SK-N-SH (cell line): ENCODE results near the gene ZNF626. TPM values are rescaled to one million over a fixed set of nuclear protein-coding genes. Genes with fewer than 3 reads are reported as not detected.
"Not testable (repeated sequence)": the region's sequence is repeated elsewhere in the genome, so short reads cannot be mapped to it uniquely, and the experiment has no call there.

ENCODE experiments used
- CTCF ChIA-PET: fragments of 300-600, 350-600 bp; formaldehyde crosslinking; extraction: SDS; loops from one replicate; lab custom pipeline; 2021; lab: Yijun Ruan, JAX
- POLR2A ChIA-PET: fragments of 350-600 bp; sonication (Branson Sonifier 250); formaldehyde crosslinking; extraction: SDS; loops from one replicate; lab custom pipeline; 2020; ENCODE audit warnings: antibody characterized with exemption, inconsistent platforms; lab: Yijun Ruan, JAX
- DNase-seq: peaks from one replicate; pipeline ENCODE4 v3.0.0; 2012
- H2AFZ ChIP-seq: fragments of 200-600 bp; sonication (generic); 2 replicates; pipeline ENCODE4 v1.8.1; 2016; ENCODE audit warnings: antibody characterized with exemption, mild to moderate bottlenecking, low read depth
- H3F3A ChIP-seq: fragments of 200-600 bp; sonication (generic); replicated peaks from 2 replicates; pipeline ENCODE3; 2016; ENCODE audit warnings: antibody characterized with exemption, mild to moderate bottlenecking; ENCODE audit not compliant: insufficient read depth
- H3K27ac ChIP-seq, 2 experiments: fragments of 200-500 bp in 1 of 2; fragments of 200-600 bp in 1 of 2; sonication (Bioruptor generic) in 1 of 2; sonication (generic), shearing (Covaris generic) in 1 of 2; 2 replicates each; pipeline versions ENCODE4 v1.5.1 to v1.6.1; 2014 to 2016; ENCODE audit warnings: low read depth in 2 of 2, inconsistent platforms in 1 of 2, low read length in 1 of 2, mild to moderate bottlenecking in 1 of 2, mixed read lengths in 1 of 2
- H3K27me3 ChIP-seq: fragments of 200-600 bp; sonication (generic), shearing (Covaris generic); 2 replicates; pipeline ENCODE4 v1.6.1; 2016; ENCODE audit warnings: mixed run types; ENCODE audit not compliant: insufficient read depth
- H3K36me3 ChIP-seq, 2 experiments: fragments of 200-500 bp in 1 of 2; fragments of 200-600 bp in 1 of 2; sonication (Bioruptor generic) in 1 of 2; sonication (generic) in 1 of 2; replicated peaks in 1 of 2; 2 replicates each; pipeline versions ENCODE3 to v1.5.1; 2014 to 2016; ENCODE audit warnings: low read length in 1 of 2, mild to moderate bottlenecking in 1 of 2; ENCODE audit not compliant: insufficient read depth in 2 of 2, control insufficient read depth in 1 of 2
- H3K4me1 ChIP-seq, 2 experiments: fragments of 200-500 bp in 1 of 2; fragments of 200-600 bp in 1 of 2; sonication (Bioruptor generic) in 1 of 2; sonication (generic), shearing (Covaris generic) in 1 of 2; 2 replicates each; pipeline versions ENCODE4 v1.5.1 to v1.6.1; 2014 to 2016; ENCODE audit warnings: low read depth in 1 of 2, low read length in 1 of 2, mixed run types in 1 of 2; ENCODE audit not compliant: insufficient read depth in 2 of 2, control insufficient read depth in 1 of 2
- H3K4me2 ChIP-seq: fragments of 200-600 bp; sonication (generic), shearing (Covaris generic); 2 replicates; pipeline ENCODE4 v1.6.1; 2017; ENCODE audit warnings: mixed run types
- H3K4me3 ChIP-seq, 2 experiments: fragments of 200-500 bp in 1 of 2; fragments of 200-600 bp in 1 of 2; sonication (Bioruptor generic) in 1 of 2; sonication (generic), shearing (Covaris generic) in 1 of 2; 2 replicates each; pipeline versions ENCODE4 v1.5.1 to v1.8.1; 2014 to 2016; ENCODE audit warnings: low read depth in 2 of 2, inconsistent platforms in 1 of 2, low read length in 1 of 2, mild to moderate bottlenecking in 1 of 2, mixed read lengths in 1 of 2, moderate library complexity in 1 of 2
- H3K79me2 ChIP-seq: fragments of 200-600 bp; sonication (generic); 2 replicates; pipeline ENCODE4 v1.8.1; 2017; ENCODE audit warnings: mild to moderate bottlenecking; ENCODE audit not compliant: insufficient read depth
- H3K9ac ChIP-seq: fragments of 200-600 bp; sonication (generic); 2 replicates; pipeline ENCODE4 v1.6.1; 2017; ENCODE audit warnings: mixed run types
- H3K9me2 ChIP-seq: fragments of 200-600 bp; sonication (generic); 2 replicates; pipeline ENCODE4 v1.6.1; 2017; ENCODE audit warnings: mixed run types
- H3K9me3 ChIP-seq: fragments of 200-600 bp; sonication (generic); 2 replicates; pipeline ENCODE4 v1.6.1; 2017; ENCODE audit warnings: mixed run types, mild to moderate bottlenecking, moderate library complexity
- H4K20me1 ChIP-seq: fragments of 200-600 bp; sonication (generic); 2 replicates; pipeline ENCODE4 v1.6.1; 2017; ENCODE audit warnings: mild to moderate bottlenecking, mixed run types; ENCODE audit not compliant: insufficient read depth
- EZH2phosphoT487 ChIP-seq: fragments of 200-600 bp; sonication (generic); IDR thresholded peaks from 2 replicates; pipeline ENCODE4 v1.6.1; 2017; ENCODE audit warnings: low read depth, mixed run types, mild to moderate bottlenecking, antibody characterized with exemption, moderate library complexity, borderline replicate concordance
- MEF2A ChIP-seq: IDR thresholded peaks from 2 replicates; pipeline ENCODE4 v1.4.0; 2012; ENCODE audit warnings: low read depth, borderline replicate concordance
- MXI1 ChIP-seq: IDR thresholded peaks from 2 replicates; pipeline ENCODE4 v1.6.1; 2012; ENCODE audit warnings: mild to moderate bottlenecking, low read depth, low read length, improper control_type of control experiment
- NRF1 ChIP-seq: IDR thresholded peaks from 2 replicates; pipeline ENCODE4 v1.6.1; 2012; ENCODE audit warnings: low read depth, mild to moderate bottlenecking, low read length
- PBX3 ChIP-seq: IDR thresholded peaks from 2 replicates; pipeline ENCODE4; 2012
- RCOR1 ChIP-seq: fragments of 150-350 bp; IDR thresholded peaks from 2 replicates; pipeline ENCODE4 v1.6.1; 2017; ENCODE audit warnings: antibody characterized with exemption, low read length
- REST ChIP-seq: IDR thresholded peaks from 2 replicates; pipeline ENCODE4 v1.6.1; 2012; ENCODE audit warnings: mild to moderate bottlenecking, low read depth, low read length, moderate library complexity
- SIN3A ChIP-seq: IDR thresholded peaks from 2 replicates; pipeline ENCODE4 v1.6.1; 2012; ENCODE audit warnings: low read depth, mild to moderate bottlenecking, low read length, moderate library complexity, borderline replicate concordance
- USF1 ChIP-seq: IDR thresholded peaks from 2 replicates; pipeline ENCODE4 v1.4.0; 2012; ENCODE audit warnings: low read depth, borderline replicate concordance
- WGBS: methylation state at CpG from one replicate; pipeline ENCODE4 v1.1.6; 2017; ENCODE audit warnings: low lambda C conversion rate; 5-methylcytosine and 5-hydroxymethylcytosine counted together
- polyA plus RNA-seq, 3 experiments: library from polyadenylated mRNA; depleted of rRNA; stranded (reverse); fragments of >200 nt; gene quantifications; 2 replicates each; pipeline ENCODE4 v1.2.3, GENCODE V29; 2012

Gene ZNF626
- polyA plus RNA-seq, 1 of the 3 experiments (the other 2 are of a cell fraction), result 2.2 TPM

- Histone ChIP-seq H3K9me3 (peaks cover 18% of the 10 kb centered on the region), H3K4me3 (no peak overlapping the region), H3K27ac (no peak overlapping the region), H2AFZ (no peak overlapping the region), H3F3A (no peaks in the 10 kb centered on the region), H3K9ac (no peak overlapping the region), H3K9me2 (no peaks in the 10 kb centered on the region), H3K36me3 (peaks cover 4 to 76% of the 10 kb centered on the region in 2 experiments), H3K4me2 (no peak overlapping the region), H3K4me1 (no peaks in the 10 kb centered on the region), H3K79me2 (peaks cover 9% of the 10 kb centered on the region; the same call in 1 of the 2 replicates), H3K27me3 (no peaks in the 10 kb centered on the region), H4K20me1 (no peaks in the 10 kb centered on the region)
- DNase-seq, result no peak
- TF ChIP-seq MXI1 (no peak), PBX3 (no peak), NRF1 (no peak), MEF2A (no peak), EZH2phosphoT487 (no peak), REST (no peak), USF1 (no peak), RCOR1 (no peak), SIN3A (no peak)
- 82% methylated on average over 2 of the region's 2 CpGs for WGBS
- ChIA-PET CTCF (no interaction called here), POLR2A (no interaction called here)
Observed at GRCh38 chr19:20640023-20640422, 21.3 kb downstream of the ZNF626 start.

GRCh38 chr19:20624560-20624959 lies 36.8 kb downstream of the ZNF626 start:
- not testable (repeated sequence) for DNase-seq

More at GRCh38 chr19:20624560-20624959, 36.8 kb downstream of the ZNF626 start:
- CTCF ChIA-PET, H3K4me1 ChIP-seq, H3K36me3 ChIP-seq, H4K20me1 ChIP-seq, H3K9ac ChIP-seq, H3K4me3 ChIP-seq, H3K79me2 ChIP-seq, H3F3A ChIP-seq, POLR2A ChIA-PET, H3K4me2 ChIP-seq, H3K27me3 ChIP-seq, H2AFZ ChIP-seq, H3K9me2 ChIP-seq, H3K27ac ChIP-seq: not testable (repeated sequence)
- peaks cover 22% of the 10 kb centered on the region for H3K9me3 ChIP-seq
- WGBS, result 89% methylated on average over 2 of the region's 2 CpGs
